ENCODE measurements around the gene PPHLN1.

- no peak for TF ChIP-seq CTCF (IDR thresholded peaks at IDR 0.05 in 4 of 5, conservative IDR thresholded peaks at IDR 0.05 in 1 of 5)
- TF ChIP-seq POLR2A (IDR thresholded peaks at IDR 0.05) = no peak
Measured at GRCh38 chr12:42422785-42423184, 96.8 kb downstream of the PPHLN1 start.

Data from gastrocnemius medialis (tissue), 4 donors.